ENCODE measurements around the gene BTG4. TPM values are rescaled to one million over a fixed set of nuclear protein-coding genes. Genes with fewer than 3 reads are reported as not detected.

Gene BTG4
- total and polyA plus RNA-seq, 12 donors = not detected

DNA sequence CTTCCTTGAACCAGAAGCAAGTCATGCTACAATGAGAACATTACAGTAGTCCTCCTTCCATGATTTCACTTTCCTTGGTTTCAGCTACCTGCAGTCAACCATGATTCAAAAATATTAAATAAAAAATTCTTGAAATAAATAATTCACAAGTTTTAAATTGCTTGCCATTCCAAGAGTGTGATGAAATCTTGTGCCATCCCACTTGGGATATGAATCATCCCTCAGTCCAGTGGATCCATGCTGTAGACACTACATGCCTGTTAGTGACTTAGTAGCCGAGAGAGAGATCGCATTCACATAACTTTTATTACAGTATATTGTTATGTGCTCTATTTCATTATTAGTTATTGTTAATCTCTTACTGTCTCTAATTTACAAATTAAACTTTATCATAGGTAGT, 8.4 kb upstream of the BTG4 start:
- peaks cover 10% of the 10 kb centered on the region for H3K27me3 ChIP-seq
- no peak overlapping the region for H3K27ac ChIP-seq
- no peak overlapping the region for H3K4me3 ChIP-seq
- H3K36me3 ChIP-seq (replicated peaks in 1 of 2) = no peaks in the 10 kb centered on the region
- no peaks in the 10 kb centered on the region for H3K9me3 ChIP-seq (replicated peaks in 1 of 3)
- DNase-seq = no peak
- no peak for TF ChIP-seq CTCF (IDR thresholded peaks at IDR 0.05)
- no peak for TF ChIP-seq POLR2A (IDR thresholded peaks at IDR 0.05)
- intact Hi-C loops (cut with DNase I) = no loop called here
- 94 to 97% (median 96%) methylated on average over 2 of the region's 2 CpGs for WGBS, 4 donors
- H3K4me1 ChIP-seq (replicated peaks in 1 of 2) = no peaks in the 10 kb centered on the region

- H3K4me1 ChIP-seq (replicated peaks in 1 of 2) = no peaks in the 10 kb centered on the region
- H3K27me3 ChIP-seq = peaks cover 10% of the 10 kb centered on the region
- TF ChIP-seq POLR2A (IDR thresholded peaks at IDR 0.05) (no peak), CTCF (IDR thresholded peaks at IDR 0.05) (no peak)
- H3K36me3 ChIP-seq (replicated peaks in 1 of 2) = no peaks in the 10 kb centered on the region
- intact Hi-C loops (cut with DNase I) = no loop called here
- H3K9me3 ChIP-seq (replicated peaks in 1 of 3) = no peaks in the 10 kb centered on the region
- WGBS, 4 donors = 36 to 75% (median 70%) methylated on average over 1 of the region's 1 CpG
- no peak overlapping the region for H3K27ac ChIP-seq
- no peak for DNase-seq
- no peak overlapping the region for H3K4me3 ChIP-seq
These were observed 6.5 kb upstream of the BTG4 start for GRCh38 chr11:111518668-111519067.

GRCh38 chr11:111515591-111515990, 3.4 kb upstream of the BTG4 start:
- no peak for DNase-seq
- Histone ChIP-seq H3K9me3 (replicated peaks in 1 of 3) (no peaks in the 10 kb centered on the region), H3K36me3 (replicated peaks in 1 of 2) (no peaks in the 10 kb centered on the region), H3K27me3 (peaks cover 28% of the 10 kb centered on the region), H3K4me3 (no peak overlapping the region), H3K27ac (no peak overlapping the region), H3K4me1 (replicated peaks in 1 of 2) (peaks cover 9% of the 10 kb centered on the region in 2 donors)
- TF ChIP-seq POLR2A (IDR thresholded peaks at IDR 0.05) = no peak
- TF ChIP-seq CTCF (IDR thresholded peaks at IDR 0.05) = no peak
- WGBS, 4 donors = 81 to 96% (median 92%) methylated on average over 2 of the region's 2 CpGs
- intact Hi-C loops (cut with DNase I) = no loop called here

DNA sequence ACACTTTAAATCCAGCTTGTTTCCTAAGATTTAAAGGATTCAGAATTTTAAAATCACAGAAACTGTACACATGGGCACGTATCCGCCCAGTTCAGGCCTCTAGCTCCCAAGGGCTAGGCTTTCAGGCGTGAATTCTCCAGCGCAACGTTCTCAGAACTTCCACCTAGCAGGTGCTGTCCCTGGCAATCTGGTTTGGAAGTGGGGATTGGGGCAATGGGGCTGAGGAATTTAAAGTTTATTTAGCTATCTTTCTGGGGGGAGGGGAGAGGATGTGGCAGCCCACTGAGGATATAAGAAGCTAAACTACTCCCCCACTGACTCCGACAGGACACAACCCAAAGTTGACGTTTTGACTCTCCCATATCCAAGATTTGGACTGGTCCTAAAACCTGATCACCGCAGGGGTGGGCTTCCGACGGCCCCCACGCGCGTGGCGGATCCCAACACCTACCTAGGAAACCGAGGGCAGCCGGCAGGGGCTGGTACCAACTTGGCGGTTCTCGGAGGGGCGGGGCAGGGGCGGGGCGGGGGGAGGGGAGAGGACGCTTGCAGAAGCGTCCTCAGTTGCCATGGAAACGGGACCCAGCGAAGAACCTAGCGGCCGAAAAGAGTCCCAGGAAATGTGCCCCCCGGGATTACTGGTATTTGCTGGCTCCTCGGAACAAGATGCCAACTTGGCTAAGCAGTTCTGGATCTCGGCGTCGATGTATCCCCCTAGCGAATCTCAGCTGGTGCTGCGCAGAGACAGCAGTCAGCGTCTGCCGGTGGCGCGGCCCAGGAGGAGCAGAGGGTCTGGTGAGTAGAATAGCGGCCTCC, 2.2 kb upstream of the BTG4 start, which contains the start of gene HOATZ:
Gene HOATZ, plus strand, starts transcription at position 563 of the 816 bp plus-strand sequence. Its CDS starts 7 bp downstream, at position 570.
- no peaks in the 10 kb centered on the region for H3K36me3 ChIP-seq (replicated peaks in 1 of 2)
- no peak within 1 kb of the TSS for H3K27ac ChIP-seq
- no peak for DNase-seq
- 21 to 48% (median 29%) methylated on average over 10 to 39 of the region's 39 CpGs for WGBS, 4 donors
- H3K4me1 ChIP-seq (replicated peaks in 1 of 2) = peaks cover 9% of the 10 kb centered on the region in 2 donors
- intact Hi-C loops (cut with DNase I) = no loop called here
- no peaks in the 10 kb centered on the region for H3K9me3 ChIP-seq (replicated peaks in 1 of 3)
- no peak within 1 kb of the TSS for H3K4me3 ChIP-seq
- TF ChIP-seq POLR2A (IDR thresholded peaks at IDR 0.05) (no peak), CTCF (IDR thresholded peaks at IDR 0.05) (no peak)
- H3K27me3 ChIP-seq = peaks cover 33% of the 10 kb centered on the region
